Limb (tissue), 2 donors: ENCODE results near the gene ABCC1.
A peak's percentile ranks its signal among the peaks of the same experiment; 100 is the strongest.
"Not testable (repeated sequence)": the region's sequence is repeated elsewhere in the genome, so short reads cannot be mapped to it uniquely, and the experiment has no call there.

Source experiments
- DNase-seq, 2 donors: peaks; one replicate each; pipeline ENCODE4 v3.0.0-alpha.2; 2016; ENCODE audit errors: extremely low spot score in 2 of 2

Gene ABCC1

GRCh38 chr16:16080465-16081065 is 131.1 kb downstream of the ABCC1 start:
- DNase-seq = no peak

DNA sequence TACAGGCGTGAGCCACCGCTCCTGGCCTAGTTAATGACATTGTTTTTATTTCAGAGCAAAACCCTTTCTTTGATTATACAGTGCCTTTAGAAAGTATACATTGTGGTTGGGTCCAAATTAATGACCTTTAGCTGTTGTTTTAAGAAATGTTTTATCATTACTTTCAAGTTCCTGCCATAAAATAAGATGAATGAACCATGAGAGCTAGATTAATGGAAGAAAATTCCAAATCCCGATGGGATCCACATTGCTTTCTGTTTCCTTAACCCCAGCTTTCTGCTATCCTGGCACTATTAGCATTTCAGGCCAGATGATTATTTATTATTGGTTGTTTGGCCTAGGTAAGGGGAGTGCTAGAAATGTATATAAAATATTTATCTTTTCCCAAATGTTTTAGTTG is 131.7 kb downstream of the ABCC1 start:
- no peak for DNase-seq

DNA sequence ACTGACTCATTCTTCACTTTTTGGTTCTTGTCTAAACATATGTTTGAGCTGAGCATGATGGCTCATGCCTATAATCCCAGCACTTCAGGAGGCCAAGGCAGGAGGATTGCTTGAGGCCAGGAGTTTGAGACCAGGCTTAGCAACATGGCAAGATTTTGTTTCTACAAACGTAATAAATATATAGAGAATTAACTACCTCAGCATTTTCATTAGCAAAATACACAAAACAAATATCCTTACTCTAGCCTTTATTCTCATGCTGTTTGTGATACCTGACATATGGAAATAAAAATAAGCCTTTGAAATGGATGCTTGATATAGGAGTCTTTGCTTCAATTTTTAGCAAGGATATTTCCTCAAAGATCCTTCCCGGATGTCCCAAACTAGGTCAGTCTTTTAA is 132.8 kb downstream of the ABCC1 start:
- DNase-seq = no peak

DNA sequence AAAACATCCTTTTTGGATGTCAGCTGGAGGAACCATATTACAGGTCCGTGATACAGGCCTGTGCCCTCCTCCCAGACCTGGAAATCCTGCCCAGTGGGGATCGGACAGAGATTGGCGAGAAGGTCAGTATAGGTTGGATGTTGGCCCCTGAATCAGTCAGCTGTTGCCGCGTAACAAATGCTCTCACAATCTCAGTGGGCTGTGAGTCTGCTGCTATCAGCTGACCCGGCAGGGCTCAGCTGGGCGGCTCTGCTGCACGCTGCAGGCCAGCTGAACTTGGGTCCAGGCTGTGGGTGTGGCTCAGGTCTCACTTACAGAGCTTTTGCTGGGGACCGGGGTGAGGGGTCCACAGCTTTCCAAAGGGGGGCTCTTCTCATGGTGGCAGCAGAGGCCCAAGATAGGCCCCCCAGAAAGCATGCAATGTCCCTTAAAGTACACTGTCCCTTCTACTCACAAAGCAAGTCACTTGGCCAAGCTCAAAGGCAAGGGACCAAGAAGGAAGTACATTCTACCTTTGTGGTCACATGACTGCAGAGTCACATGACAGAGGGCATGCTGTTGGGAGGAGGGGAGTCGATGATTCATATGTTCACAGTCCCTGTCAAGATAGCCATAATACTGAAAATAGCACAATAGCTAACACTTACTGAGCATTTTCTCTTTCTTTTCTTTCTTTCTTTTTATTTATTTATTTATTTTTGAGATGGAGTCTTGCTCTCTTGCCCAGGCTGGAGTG is 134.2 kb downstream of the ABCC1 start:
- no peak for DNase-seq

- no peak for DNase-seq
Observed at GRCh38 chr16:16084874-16085273, 135.5 kb downstream of the ABCC1 start.

- no peak for DNase-seq
Observed at GRCh38 chr16:16086653-16087446, 137.4 kb downstream of the ABCC1 start.

DNA sequence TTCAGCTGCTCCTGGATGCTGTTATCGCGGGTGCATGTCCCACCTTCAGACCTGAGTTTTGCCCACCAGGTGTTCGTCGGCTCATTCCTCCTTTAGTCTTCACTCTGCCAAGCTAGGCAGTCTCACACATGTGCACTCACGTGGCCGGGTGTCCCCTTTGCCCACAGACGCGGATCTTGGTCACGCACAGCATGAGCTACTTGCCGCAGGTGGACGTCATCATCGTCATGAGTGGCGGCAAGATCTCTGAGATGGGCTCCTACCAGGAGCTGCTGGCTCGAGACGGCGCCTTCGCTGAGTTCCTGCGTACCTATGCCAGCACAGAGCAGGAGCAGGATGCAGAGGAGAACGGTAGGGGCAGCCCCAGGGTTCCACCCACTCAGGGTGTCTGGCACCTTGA is 140.8 kb downstream of the ABCC1 start:
- no peak for DNase-seq

DNA sequence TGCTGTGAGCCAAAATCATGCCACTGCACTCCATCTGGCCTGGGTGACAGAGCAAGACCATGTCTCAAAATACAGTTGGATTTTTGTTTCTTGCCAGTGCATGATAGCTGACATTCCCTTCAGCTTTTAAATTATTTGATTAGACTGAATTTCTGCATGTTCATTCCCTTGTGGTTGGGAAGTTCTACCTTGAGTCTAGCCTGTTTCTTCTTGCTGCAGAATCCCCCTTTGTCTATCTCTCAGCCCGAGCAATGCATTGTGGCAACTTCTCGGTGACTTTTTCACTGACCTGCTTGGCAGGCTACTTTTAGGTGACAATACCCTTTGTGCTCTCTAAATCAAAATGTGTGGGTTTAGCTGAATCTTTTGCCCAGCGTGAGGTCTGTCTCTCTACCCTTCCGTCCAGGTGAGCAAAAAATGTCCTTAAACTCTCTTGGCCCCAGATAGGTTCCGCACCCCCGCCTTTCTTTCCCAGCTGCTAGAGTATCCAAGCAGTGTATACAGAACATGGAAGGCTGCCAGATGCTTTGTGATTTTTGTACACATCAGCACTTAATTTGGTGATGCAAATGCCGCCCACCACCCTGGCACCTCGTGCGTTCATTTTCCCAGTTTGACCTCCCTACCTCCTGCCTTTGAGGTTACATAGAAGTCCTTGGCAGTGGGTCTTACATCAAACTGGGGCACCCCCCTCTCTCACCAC is 143.7 kb downstream of the ABCC1 start:
- peak in 1 of 2 donors; percentile 27 for DNase-seq

- no peak for DNase-seq
Observed at GRCh38 chr16:16093628-16094332, 144.4 kb downstream of the ABCC1 start.

- no peak for DNase-seq
Observed at GRCh38 chr16:16095646-16096045, 146.2 kb downstream of the ABCC1 start.

- DNase-seq = peak; percentile 24 to 37
Observed at GRCh38 chr16:16096121-16096857, 146.9 kb downstream of the ABCC1 start.

- no peak for DNase-seq
Observed at GRCh38 chr16:16096858-16097213, 147.4 kb downstream of the ABCC1 start.

- DNase-seq = no peak
Observed at GRCh38 chr16:16099320-16099719, 149.9 kb downstream of the ABCC1 start.

DNA sequence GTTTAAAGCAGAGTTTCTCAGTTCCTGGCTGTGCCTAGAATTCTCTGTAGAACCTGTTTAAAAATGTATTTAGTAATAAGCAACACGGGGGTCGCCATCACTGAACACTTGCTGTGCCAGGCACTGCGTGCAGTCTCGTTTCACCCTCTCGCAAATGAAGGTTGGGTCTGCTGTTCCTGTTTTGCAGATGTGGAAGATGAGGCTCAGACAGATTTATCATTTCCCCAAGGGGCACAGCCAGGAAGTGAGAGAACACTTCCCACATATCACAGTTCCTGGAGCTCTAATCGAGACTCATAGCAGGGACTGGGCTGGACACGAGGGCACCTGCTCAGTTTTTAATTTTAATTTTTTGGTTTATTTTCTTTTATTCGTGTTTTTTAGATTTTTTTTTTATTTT is 151.2 kb downstream of the ABCC1 start:
- DNase-seq = no peak

DNA sequence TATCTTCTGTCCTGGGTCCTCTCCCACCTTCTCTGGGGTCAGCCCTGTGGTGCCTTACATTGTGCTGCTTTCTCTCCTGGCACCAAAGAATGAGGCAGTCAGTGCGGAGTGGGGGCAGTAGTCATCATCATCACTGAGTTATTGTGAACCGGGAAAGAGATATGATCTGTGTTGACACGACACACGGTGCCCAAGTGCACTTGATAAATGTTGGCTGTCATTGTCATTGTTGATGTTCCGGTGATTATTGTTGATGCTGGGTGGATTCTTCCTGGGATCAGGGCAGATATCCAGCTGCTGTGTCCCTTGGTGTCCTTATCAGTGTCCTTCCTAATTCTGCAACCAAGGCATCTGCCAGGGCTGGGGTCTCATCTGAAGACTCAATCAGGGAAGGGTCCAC is 152.2 kb downstream of the ABCC1 start:
- DNase-seq = no peak

DNA sequence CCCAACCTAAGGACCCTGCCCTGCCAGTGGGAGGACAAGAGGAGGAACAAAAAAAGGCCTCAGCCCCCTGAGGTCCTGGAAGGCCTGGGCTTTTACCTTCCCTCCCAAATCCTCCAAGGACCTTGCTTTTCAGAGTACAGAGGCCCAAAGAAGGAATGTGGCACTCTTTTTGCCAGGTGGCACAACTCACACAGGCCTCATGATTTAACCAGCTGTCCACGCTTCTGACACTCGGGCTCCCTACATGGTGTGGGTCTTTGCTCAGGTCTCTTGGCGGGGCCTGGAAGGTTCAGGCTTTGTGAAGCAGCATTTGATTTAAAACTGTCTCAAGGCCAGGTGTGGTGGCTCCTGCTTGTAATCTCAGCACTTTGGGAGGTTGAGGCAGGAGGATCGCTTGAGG is 153.3 kb downstream of the ABCC1 start:
- DNase-seq = no peak

- not testable (repeated sequence) for DNase-seq
Observed at GRCh38 chr16:16104132-16104803, 154.9 kb downstream of the ABCC1 start.

GRCh38 chr16:16104804-16105141 is 155.4 kb downstream of the ABCC1 start:
- not testable (repeated sequence) for DNase-seq

DNA sequence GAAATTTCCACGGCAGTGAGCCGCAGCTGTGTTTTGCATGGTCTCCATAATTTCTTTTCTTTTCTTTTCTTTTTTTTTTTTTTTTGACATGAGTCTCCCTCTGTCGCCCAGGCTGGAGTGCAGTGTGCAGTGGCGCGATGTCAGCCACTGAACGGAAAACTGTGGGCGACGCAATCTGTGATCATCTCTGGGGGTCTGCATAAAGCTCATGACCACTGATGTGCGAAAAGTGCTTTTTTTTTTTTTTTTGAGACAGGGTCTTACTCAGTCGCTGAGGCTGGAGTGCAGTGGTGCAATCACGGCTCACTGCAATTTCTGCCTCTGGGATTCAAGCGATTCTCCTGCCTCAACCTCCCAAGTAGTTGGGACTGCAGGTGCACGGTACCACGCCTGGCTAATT is 156.2 kb downstream of the ABCC1 start:
- no peak for DNase-seq

DNA sequence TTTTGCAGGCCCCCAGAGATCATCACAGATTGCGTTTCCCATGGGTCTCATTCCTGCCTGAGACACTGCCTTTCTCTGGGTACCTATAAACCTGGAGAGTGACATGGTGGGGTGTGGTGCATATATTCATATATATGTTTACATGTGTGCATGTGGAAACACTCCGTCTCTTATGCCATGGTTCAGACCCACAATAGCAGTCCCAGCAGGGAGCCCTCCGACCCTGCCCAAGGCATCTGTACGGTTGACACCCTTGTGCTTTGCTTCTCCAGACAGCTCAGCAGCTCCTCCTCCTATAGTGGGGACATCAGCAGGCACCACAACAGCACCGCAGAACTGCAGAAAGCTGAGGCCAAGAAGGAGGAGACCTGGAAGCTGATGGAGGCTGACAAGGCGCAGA is 157.1 kb downstream of the ABCC1 start:
- DNase-seq = no peak
